Stimulated activated CD4-positive, alpha-beta T cell treated with anti-CD3 and anti-CD28 coated beads, Interleukin-4, amount 100 ng/mL, for 4 hours (primary cell): Measurements from ENCODE around the gene ARHGEF10L.

Experiments used
- DNase-seq, 2 experiments: peaks; one replicate each; pipeline ENCODE4 v3.0.0-alpha.2; 2020

ARHGEF10L gene

DNA sequence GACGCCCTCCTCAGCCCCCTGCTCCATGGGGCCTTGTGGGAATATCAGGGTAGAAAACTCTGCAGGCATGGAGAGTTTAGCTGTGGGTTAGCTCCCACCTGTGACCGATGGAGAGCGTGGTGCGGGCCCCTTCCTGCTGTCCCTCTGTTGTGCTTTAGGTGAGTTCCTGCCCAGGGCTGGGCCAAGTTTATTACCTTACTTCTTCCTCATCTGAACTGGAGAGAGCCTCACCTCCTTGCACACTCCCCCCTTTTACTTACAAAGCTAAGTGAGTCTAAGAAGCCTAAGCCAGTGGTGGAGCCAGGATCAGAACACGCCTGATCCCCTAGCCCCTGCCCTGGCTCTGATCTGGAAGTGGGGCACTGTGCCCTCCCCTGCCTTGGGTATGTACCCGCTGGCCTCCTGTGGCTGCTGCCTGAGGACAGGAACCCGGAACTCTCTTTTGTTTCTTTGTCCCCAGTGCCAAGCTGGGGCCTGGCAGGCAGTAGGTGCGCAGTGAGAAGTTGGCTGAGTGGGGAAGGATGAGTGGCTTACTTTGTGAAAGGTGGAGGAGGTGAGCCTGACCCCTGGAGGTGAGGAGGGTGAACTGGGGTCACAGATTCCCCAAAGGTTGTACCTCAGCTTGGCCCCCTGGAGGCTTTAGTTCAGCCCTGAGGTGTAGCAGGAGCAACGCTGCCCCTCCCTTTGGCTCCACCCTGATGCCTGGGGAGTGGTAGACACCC is 32.9 kb downstream of the ARHGEF10L start:
- DNase-seq = no peak

- DNase-seq = no peak
These were observed 34.1 kb downstream of the ARHGEF10L start for GRCh38 chr1:17573518-17574041.

- DNase-seq = no peak
These were observed 35.0 kb downstream of the ARHGEF10L start for GRCh38 chr1:17574516-17574915.

DNA sequence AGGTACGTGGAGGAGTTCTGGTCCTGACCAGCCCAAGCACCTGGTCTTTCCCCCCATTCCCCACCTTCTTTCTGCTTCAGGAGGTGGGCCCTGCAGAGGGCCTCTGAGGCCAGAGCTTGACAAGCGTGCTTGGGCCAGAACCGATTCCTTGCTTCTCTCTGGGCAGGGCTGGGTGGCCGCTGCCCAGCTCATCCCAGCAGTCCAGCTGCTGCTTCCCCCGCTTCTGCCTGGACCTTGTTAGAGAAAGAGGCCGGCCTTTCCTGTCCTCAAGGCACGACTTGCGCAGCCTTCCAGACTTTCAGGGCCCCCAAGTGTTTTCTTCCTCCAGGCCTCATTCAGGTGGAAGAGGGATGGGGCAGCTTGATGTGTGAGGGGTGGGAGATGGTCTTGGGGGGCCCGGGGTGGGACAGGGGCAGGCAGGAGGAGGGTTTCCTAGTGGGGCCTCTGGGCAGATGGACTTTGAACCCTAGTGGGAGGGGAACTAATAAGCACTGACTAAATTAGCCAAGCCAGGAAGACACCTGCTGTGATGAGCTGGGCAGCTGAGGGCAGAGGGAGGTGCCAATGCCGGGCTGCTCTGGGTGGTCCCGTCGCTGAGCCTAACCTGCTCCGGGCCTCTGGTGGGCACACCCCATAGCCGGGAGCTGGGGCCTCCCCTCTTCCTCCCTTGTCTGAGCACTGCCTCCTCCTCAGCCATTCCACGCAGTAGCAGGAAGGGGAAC is 36.5 kb downstream of the ARHGEF10L start:
- DNase-seq = no peak

GRCh38 chr1:17576519-17576853 is 37.0 kb downstream of the ARHGEF10L start:
- no peak for DNase-seq

GRCh38 chr1:17577907-17578297 is 38.4 kb downstream of the ARHGEF10L start:
- no peak for DNase-seq

- DNase-seq = no peak
These were observed 40.7 kb downstream of the ARHGEF10L start for GRCh38 chr1:17579951-17580939.

- no peak for DNase-seq
These were observed 42.1 kb downstream of the ARHGEF10L start for GRCh38 chr1:17581389-17582123.

DNA sequence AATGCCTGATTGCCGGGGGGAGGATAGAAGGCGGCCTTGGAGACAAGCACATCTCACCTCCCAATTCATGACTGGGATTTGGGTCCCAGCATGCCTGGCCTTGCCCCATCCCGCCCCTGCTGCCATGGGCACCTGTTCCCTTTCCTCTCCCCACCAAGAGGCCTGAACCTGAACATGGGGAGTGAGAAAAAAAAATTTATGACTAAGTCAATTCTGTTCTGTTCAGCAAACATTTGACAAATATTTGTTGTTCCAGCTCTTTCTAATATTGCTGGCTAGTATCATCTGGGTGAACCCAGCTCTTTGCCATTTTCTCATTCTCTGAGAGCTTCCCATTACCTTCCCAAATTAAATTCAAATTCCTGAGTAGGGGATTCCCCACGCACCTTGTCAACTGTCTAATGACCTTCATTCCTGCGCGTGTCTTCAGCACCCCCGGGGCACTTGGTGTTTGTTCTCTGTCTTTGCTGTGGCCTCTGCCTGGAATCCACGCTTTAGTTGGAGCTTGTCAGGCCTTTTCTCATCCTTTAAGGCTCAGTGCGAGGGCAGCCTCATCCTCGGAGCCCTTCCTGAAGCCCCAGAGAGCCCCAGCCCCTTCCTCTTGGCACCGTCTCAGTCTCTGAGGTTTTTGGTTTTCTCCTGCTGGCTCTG is 42.8 kb downstream of the ARHGEF10L start:
- no peak for DNase-seq

GRCh38 chr1:17584539-17584938 is 45.0 kb downstream of the ARHGEF10L start:
- no peak for DNase-seq

GRCh38 chr1:17585266-17585987 is 45.9 kb downstream of the ARHGEF10L start:
- DNase-seq = no peak

GRCh38 chr1:17586172-17586964 is 46.9 kb downstream of the ARHGEF10L start:
- DNase-seq = no peak

DNA sequence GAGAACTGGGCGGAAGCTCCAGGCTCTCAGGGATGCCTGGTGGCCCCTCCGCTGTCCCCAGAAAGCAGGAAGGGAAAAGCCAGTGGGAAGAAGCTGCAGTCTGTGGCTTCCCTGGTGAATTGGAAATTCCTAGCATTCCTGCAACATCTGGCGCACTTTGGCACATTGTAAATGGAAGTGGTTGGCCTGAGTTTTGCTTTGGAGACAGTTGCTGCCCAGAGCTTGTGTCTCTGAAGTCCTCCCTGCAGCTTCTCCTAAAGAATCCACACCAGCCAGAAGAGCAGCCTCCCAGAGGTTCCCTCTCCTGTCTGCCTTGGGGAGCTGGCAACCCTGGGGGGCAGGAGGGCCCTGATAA is 48.2 kb downstream of the ARHGEF10L start:
- DNase-seq = no peak

GRCh38 chr1:17588048-17588871 is 48.8 kb downstream of the ARHGEF10L start:
- DNase-seq = no peak

GRCh38 chr1:17591814-17592430 is 52.4 kb downstream of the ARHGEF10L start:
- no peak for DNase-seq

GRCh38 chr1:17594026-17594425 is 54.5 kb downstream of the ARHGEF10L start:
- no peak for DNase-seq

GRCh38 chr1:17594690-17595601 is 55.4 kb downstream of the ARHGEF10L start:
- DNase-seq = no peak

GRCh38 chr1:17595602-17595925 is 56.1 kb downstream of the ARHGEF10L start:
- DNase-seq = no peak
